Measurements from ENCODE around the gene KRTAP10-9. TPM values are rescaled to one million over a fixed set of nuclear protein-coding genes. Genes with fewer than 3 reads are reported as not detected.
"Not testable (repeated sequence)": the region's sequence is repeated elsewhere in the genome, so short reads cannot be mapped to it uniquely, and the experiment has no call there.

Gene KRTAP10-9
- total RNA-seq, 1 donor from 2014 or later, result not detected

DNA sequence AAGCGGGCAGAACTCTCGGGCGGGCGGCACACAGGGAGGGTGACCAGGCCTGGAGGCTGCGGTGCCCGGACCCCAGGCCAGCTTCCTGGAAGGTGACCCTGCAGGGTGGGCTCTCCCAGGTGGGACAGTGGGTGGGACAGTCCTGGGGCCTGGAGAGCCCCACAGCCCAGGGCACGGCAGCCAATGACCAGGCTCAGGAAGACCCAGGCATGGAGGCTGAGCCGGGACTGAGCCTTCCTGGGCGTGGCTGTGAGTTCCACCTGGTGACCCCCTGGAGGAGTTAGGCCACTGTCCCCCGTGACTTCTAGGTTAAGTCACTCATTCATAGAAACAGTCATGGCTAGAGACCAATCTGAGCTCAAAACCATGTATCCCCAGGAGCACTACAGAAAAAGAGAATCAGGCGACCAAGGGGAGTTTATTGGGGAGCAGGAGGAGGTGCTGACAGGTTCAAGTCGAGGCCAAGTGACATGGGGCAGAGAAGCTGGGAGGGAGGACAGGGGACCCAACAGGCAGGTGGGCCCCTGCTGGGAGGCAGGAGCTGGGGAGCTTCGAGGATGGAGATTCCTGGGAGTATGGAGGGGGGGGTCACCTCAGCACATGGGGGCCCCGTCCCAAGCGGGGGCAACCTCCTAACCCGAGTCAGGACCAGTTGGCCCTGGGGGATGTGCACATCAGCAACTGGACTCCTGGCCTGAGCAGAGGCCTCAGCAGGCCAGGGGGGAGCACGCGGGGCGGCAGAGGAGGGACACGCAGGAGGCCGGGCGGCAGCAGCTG, 47.6 kb upstream of the KRTAP10-9 start:
- H3K9ac ChIP-seq (ENCODE audit: low read length), result no peak overlapping the region
- no peak for FAIRE-seq

DNA sequence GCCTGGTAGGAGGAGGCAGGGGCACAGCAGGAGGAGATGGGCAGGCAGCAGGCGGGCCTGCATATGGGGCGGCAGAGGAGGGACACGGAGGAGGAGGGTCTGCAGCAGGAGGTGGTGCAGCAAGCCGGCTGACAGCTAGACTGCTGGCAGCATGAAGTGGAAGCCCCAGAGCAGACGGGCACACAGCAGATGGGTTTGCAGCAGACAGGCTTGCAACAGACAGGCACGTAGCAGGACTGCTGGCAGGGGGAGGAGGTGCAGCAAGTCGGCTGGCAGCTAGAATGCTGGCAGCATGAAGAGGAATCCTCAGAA, 47.1 kb upstream of the KRTAP10-9 start:
- peaks cover 10% of the 10 kb centered on the region for H3K9me3 ChIP-seq (ENCODE audit: insufficient read depth, low read depth, low read length)
- H2AFZ ChIP-seq (ENCODE audit: low read depth, low read length), result no peak overlapping the region
- DNase-seq (ENCODE audit: low read depth) (no peak), FAIRE-seq (no peak)
- peaks cover 31% of the 10 kb centered on the region for H3K9me3 Mint-ChIP-seq (ENCODE audit: unreplicated experiment)
- H3K36me3 Mint-ChIP-seq (ENCODE audit: low read depth, unreplicated experiment), result no peaks in the 10 kb centered on the region
- H3K4me1 Mint-ChIP-seq (ENCODE audit: low read depth, unreplicated experiment), result no peaks in the 10 kb centered on the region
- H3K27me3 Mint-ChIP-seq (ENCODE audit: low read depth, unreplicated experiment), result peaks cover 22% of the 10 kb centered on the region
- H3K4me1 ChIP-seq (ENCODE audit: insufficient read depth, low read length), result no peaks in the 10 kb centered on the region
- no peak overlapping the region for H3K9ac ChIP-seq (ENCODE audit: low read length)
- no peak for TF ChIP-seq EZH2 (IDR thresholded peaks at IDR 0.05; ENCODE audit: insufficient read depth, low read length)
- TF ChIP-seq, protein P1, sequence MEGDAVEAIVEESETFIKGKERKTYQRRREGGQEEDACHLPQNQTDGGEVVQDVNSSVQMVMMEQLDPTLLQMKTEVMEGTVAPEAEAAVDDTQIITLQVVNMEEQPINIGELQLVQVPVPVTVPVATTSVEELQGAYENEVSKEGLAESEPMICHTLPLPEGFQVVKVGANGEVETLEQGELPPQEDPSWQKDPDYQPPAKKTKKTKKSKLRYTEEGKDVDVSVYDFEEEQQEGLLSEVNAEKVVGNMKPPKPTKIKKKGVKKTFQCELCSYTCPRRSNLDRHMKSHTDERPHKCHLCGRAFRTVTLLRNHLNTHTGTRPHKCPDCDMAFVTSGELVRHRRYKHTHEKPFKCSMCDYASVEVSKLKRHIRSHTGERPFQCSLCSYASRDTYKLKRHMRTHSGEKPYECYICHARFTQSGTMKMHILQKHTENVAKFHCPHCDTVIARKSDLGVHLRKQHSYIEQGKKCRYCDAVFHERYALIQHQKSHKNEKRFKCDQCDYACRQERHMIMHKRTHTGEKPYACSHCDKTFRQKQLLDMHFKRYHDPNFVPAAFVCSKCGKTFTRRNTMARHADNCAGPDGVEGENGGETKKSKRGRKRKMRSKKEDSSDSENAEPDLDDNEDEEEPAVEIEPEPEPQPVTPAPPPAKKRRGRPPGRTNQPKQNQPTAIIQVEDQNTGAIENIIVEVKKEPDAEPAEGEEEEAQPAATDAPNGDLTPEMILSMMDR (IDR thresholded peaks at IDR 0.05; ENCODE audit: insufficient read depth, low read depth, low read length), result no peak
- no peak overlapping the region for H3K4me3 ChIP-seq (ENCODE audit: insufficient read depth, low read depth, low read length)
- H4K20me1 ChIP-seq (ENCODE audit: insufficient read depth, low read length), result no peaks in the 10 kb centered on the region
- no peaks in the 10 kb centered on the region for H3K79me2 ChIP-seq (ENCODE audit: insufficient read depth, low read length)
- no peak overlapping the region for H3K4me2 ChIP-seq (ENCODE audit: low read length)
- no peaks in the 10 kb centered on the region for H3K36me3 ChIP-seq (ENCODE audit: insufficient read depth, low read length)
- H3K27ac Mint-ChIP-seq (ENCODE audit: unreplicated experiment), result no peak overlapping the region
- H3K27me3 ChIP-seq (ENCODE audit: insufficient read depth, low read length), result no peaks in the 10 kb centered on the region
- no peak overlapping the region for H3K4me3 Mint-ChIP-seq (ENCODE audit: unreplicated experiment)
- H3K27ac ChIP-seq (ENCODE audit: low read depth, low read length), result no peak overlapping the region

More for the DNA sequence above, 47.6 kb upstream of the KRTAP10-9 start:
- Mint-ChIP-seq H3K27me3 (ENCODE audit: low read depth, unreplicated experiment) (peaks cover 23% of the 10 kb centered on the region), H3K27ac (ENCODE audit: unreplicated experiment) (no peak overlapping the region), H3K4me3 (ENCODE audit: unreplicated experiment) (no peak overlapping the region), H3K4me1 (ENCODE audit: low read depth, unreplicated experiment) (no peaks in the 10 kb centered on the region), H3K9me3 (ENCODE audit: unreplicated experiment) (peaks cover 31% of the 10 kb centered on the region), H3K36me3 (ENCODE audit: low read depth, unreplicated experiment) (no peaks in the 10 kb centered on the region)
- no peaks in the 10 kb centered on the region for H3K4me1 ChIP-seq (ENCODE audit: insufficient read depth, low read length)
- peaks cover 10% of the 10 kb centered on the region for H3K9me3 ChIP-seq (ENCODE audit: insufficient read depth, low read depth, low read length)
- no peak for DNase-seq (ENCODE audit: low read depth)
- no peaks in the 10 kb centered on the region for H4K20me1 ChIP-seq (ENCODE audit: insufficient read depth, low read length)
- no peaks in the 10 kb centered on the region for H3K36me3 ChIP-seq (ENCODE audit: insufficient read depth, low read length)
- no peak overlapping the region for H2AFZ ChIP-seq (ENCODE audit: low read depth, low read length)
- H3K4me3 ChIP-seq (ENCODE audit: insufficient read depth, low read depth, low read length), result no peak overlapping the region
- no peaks in the 10 kb centered on the region for H3K79me2 ChIP-seq (ENCODE audit: insufficient read depth, low read length)
- H3K27ac ChIP-seq (ENCODE audit: low read depth, low read length), result no peak overlapping the region
- no peak for TF ChIP-seq EZH2 (IDR thresholded peaks at IDR 0.05; ENCODE audit: insufficient read depth, low read length)
- TF ChIP-seq, protein P1 (IDR thresholded peaks at IDR 0.05; ENCODE audit: insufficient read depth, low read depth, low read length), result no peak
- no peaks in the 10 kb centered on the region for H3K27me3 ChIP-seq (ENCODE audit: insufficient read depth, low read length)
- no peak overlapping the region for H3K4me2 ChIP-seq (ENCODE audit: low read length)

DNA sequence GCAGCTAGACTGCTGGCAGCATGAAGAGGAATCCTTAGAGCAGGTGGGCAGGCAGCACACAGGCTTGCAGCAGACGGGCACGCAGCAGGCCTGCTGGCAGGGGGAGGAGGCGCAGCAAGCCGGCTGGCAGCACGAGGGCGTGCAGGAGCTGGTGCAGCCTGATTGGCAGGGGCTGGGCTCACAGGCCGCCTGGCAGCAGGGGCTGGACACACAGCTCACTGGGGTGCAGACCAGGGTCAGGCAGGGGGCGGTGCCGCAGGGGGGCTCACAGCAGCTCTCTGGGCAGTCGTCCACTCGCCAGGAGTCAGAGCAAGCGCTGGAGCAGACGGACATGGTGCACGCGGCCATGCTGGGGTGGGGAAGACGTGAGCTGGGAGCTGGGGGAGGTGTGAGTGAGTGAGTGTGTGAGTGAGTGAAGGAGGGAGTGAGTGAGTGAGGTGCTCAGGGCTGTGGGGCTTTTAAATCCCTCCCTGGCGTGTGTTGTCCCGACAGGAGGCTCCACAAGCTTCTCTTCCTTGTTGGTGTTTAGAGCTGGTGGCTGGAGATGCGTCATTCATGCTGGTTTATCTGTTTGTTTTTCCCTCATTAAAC, 46.6 kb upstream of the KRTAP10-9 start, which contains the start of gene KRTAP10-5:
Gene KRTAP10-5 (minus strand): TSS at position 374 of the 591 bp plus-strand sequence. CDS start 26 bp downstream, at position 348.
- H3K27ac ChIP-seq (ENCODE audit: low read depth, low read length); H3K27me3 ChIP-seq (ENCODE audit: insufficient read depth, low read length); H3K9me3 ChIP-seq (ENCODE audit: insufficient read depth, low read depth, low read length); H3K4me1 ChIP-seq (ENCODE audit: insufficient read depth, low read length); H2AFZ ChIP-seq (ENCODE audit: low read depth, low read length); H3K9ac ChIP-seq (ENCODE audit: low read length); H3K4me3 Mint-ChIP-seq (ENCODE audit: unreplicated experiment); DNase-seq (ENCODE audit: low read depth); H3K4me1 Mint-ChIP-seq (ENCODE audit: low read depth, unreplicated experiment); H3K27ac Mint-ChIP-seq (ENCODE audit: unreplicated experiment); H3K4me2 ChIP-seq (ENCODE audit: low read length); H3K36me3 ChIP-seq (ENCODE audit: insufficient read depth, low read length); H4K20me1 ChIP-seq (ENCODE audit: insufficient read depth, low read length); H3K36me3 Mint-ChIP-seq (ENCODE audit: low read depth, unreplicated experiment); H3K4me3 ChIP-seq (ENCODE audit: insufficient read depth, low read depth, low read length); H3K79me2 ChIP-seq (ENCODE audit: insufficient read depth, low read length); FAIRE-seq: not testable (repeated sequence)
- Mint-ChIP-seq H3K9me3 (ENCODE audit: unreplicated experiment) (peaks cover 31% of the 10 kb centered on the region), H3K27me3 (ENCODE audit: low read depth, unreplicated experiment) (peaks cover 20% of the 10 kb centered on the region)

All from astrocyte (in vitro differentiated cells and primary cell).